Effector memory CD4-positive, alpha-beta T cell (primary cell): Measurements from ENCODE around the gene CABLES2.

Experiments used
- DNase-seq, 3 donors: peaks; one replicate each; pipeline ENCODE4 v3.0.0-alpha.2; 2020
- H3K27ac ChIP-seq: 2 replicates; pipeline ENCODE4 v1.7.0; 2013; ENCODE audit warnings: mild to moderate bottlenecking, low read length, moderate library complexity; ENCODE audit not compliant: insufficient read depth, poor library complexity, severe bottlenecking
- H3K27me3 ChIP-seq: replicated peaks from 2 replicates; pipeline ENCODE4 v1.7.0; 2013; ENCODE audit warnings: mild to moderate bottlenecking, low read length; ENCODE audit not compliant: insufficient read depth, control insufficient read depth, poor library complexity, severe bottlenecking
- H3K36me3 ChIP-seq: 2 replicates; pipeline ENCODE4 v1.7.0; 2013; ENCODE audit warnings: mild to moderate bottlenecking, low read length, moderate library complexity; ENCODE audit not compliant: control insufficient read depth, insufficient read depth
- H3K4me1 ChIP-seq: 2 replicates; pipeline ENCODE4 v1.7.0; 2013; ENCODE audit warnings: low read length, mild to moderate bottlenecking; ENCODE audit not compliant: control insufficient read depth, insufficient read depth, poor library complexity, severe bottlenecking
- H3K4me3 ChIP-seq: 2 replicates; pipeline ENCODE4 v1.7.0; 2013; ENCODE audit warnings: low read length, low read depth, mild to moderate bottlenecking; ENCODE audit not compliant: insufficient read depth, poor library complexity, severe bottlenecking
- H3K9me3 ChIP-seq: 2 replicates; pipeline ENCODE4 v1.7.0; 2013; ENCODE audit warnings: mild to moderate bottlenecking, low read length, moderate library complexity; ENCODE audit not compliant: control insufficient read depth

The CABLES2 gene

DNA sequence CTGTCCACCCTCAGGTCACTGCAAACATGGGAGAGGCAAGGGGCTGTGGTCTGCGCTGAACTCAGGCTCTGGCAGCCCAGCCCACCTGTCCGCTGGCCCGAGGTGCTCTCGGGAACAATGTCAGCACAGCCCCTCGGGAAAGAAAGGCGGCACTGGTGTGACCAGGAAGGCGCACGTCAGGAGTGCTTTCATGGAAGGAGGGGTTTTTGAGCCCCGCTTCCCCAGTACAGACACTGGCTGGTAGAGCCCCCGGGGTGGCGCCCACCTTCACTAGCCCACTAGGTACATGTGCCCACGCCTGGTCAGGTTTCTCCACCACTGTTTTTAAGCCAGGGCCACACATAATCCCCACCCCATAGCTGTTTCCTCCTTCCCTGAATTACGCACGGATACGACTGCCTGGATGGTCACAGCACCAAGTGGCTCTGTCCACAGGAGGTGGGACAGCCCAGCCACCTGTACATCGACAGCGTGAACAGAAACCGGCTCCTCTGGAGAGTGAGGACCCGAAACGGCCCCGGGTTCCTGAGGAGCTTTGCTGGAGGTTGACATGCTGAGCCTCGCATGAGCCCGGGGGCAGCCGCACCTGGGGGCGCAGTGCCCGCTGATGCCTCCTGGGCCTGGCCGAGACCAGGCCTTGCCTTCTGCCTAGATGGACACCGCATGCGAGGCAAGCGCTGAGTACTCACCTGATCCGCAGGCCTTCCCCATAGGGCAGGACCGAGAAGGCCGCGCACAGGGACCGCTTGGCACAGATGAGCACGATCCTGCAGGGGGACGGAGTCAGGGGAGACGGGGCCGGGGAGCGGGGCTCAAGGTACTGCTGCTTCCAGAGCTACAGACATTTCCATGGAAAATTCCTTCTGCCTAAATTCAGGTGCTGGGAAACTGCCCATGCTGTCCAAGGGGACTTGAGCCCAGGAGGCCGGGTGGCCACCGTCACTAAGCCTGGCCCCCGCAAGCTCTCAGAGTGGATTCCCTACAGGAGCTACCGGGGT, 12.5 kb downstream of the CABLES2 start:
- no peaks in the 10 kb centered on the region for H3K27me3 ChIP-seq
- peaks cover 24% of the 10 kb centered on the region for H3K36me3 ChIP-seq
- no peak overlapping the region for H3K27ac ChIP-seq
- H3K4me3 ChIP-seq = no peak overlapping the region
- no peaks in the 10 kb centered on the region for H3K9me3 ChIP-seq
- DNase-seq = no peak
- H3K4me1 ChIP-seq = no peaks in the 10 kb centered on the region

DNA sequence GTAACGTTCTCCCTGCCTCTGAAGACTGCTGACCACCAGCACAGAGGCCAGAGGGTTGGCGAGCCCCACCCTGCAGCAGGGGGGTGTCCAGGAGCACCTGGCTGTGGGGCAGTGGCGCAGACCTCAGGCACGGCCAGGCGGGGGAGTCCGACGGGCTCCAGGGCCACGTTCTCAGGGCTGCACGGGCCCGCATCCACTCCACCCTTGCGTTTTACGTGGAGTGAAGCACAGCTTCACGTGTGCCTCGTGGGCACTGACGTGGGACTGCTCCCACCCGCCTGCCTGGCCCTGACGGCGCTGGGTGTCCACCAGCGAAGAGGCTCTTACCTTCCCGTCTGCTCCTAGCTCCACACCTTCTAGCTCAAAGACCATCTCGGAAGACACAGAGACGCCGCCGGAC, 13.3 kb downstream of the CABLES2 start:
- H3K4me3 ChIP-seq = no peak overlapping the region
- peaks cover 29% of the 10 kb centered on the region for H3K36me3 ChIP-seq
- H3K4me1 ChIP-seq = no peaks in the 10 kb centered on the region
- no peaks in the 10 kb centered on the region for H3K27me3 ChIP-seq
- no peak for DNase-seq
- H3K27ac ChIP-seq = no peak overlapping the region
- no peaks in the 10 kb centered on the region for H3K9me3 ChIP-seq

DNA sequence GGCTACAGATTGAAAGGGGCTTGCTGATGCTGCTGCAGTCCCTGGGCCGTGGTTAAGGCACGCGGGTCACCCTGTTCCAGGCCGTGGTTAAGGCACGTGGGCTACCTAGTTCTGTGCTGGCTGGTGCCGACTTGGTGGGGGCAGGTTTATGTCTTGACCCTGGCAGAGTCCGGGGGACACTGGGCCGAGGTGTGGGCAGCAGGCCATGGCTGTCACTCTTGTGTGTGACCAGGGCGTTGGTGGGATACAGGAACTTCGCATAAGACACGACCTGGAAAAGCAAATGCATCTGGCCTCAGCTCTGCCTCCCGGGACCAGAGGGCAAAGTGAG, 13.8 kb downstream of the CABLES2 start:
- Histone ChIP-seq H3K27ac (no peak overlapping the region), H3K4me1 (no peaks in the 10 kb centered on the region), H3K4me3 (no peak overlapping the region), H3K9me3 (no peaks in the 10 kb centered on the region), H3K36me3 (peaks cover 33% of the 10 kb centered on the region), H3K27me3 (no peaks in the 10 kb centered on the region)
- DNase-seq = no peak

DNA sequence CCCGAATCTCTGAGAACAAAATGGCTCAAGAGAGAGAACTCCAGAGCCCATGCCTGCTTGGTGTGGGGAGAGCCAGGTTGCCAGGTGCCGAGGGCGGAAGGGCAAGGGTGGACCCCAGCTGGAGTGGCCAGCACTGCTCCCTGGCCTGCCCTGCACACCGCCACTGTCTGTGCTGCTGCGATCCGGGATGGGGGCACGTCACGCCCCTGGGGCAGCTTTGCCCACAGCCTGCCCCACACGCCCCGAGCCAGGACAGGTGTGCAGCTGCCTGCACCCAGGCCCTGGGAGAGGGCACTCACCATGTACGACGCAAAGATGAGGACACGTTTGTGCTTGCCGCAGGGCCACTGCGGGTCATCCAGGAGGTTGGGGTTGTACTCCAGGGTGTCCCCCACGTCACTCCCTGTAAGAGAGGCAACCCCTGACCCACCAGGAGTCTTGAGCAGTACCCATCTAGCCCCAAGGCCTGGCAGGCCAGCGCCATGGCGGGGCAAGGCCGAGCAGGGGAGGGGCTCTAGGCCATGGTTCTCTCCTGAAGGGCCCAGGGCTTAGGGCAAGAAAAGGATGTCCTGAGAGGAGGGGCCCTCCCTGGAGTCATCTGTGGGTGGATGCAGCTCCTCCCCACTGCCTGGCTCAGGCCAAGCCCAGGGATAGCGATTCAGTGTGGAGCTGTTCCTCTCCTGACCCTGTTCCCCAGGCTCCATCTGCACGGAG, 14.3 kb downstream of the CABLES2 start:
- no peak for DNase-seq
- Histone ChIP-seq H3K27ac (no peak overlapping the region), H3K4me3 (no peak overlapping the region), H3K9me3 (no peaks in the 10 kb centered on the region), H3K36me3 (peaks cover 33% of the 10 kb centered on the region), H3K27me3 (no peaks in the 10 kb centered on the region), H3K4me1 (peaks cover 5% of the 10 kb centered on the region)

DNA sequence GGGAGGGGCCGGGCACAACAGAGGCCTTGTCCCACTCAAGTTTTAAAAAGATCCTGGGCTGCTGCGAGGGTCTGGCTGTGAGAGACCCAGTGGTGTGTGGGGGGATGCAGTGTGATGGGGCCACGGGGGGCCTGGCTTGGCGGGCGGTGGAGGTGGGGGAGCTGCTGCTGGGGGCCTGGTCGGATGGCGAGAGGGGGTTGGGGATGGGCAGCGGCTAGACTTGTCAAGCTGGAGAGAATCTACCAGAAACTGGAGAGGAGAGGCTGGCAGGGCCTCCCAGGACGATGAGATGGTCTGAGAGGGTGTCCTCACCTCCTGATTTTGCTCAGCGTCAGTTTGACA, 15.0 kb downstream of the CABLES2 start:
- Histone ChIP-seq H3K4me3 (no peak overlapping the region), H3K36me3 (peaks cover 33% of the 10 kb centered on the region), H3K27me3 (no peaks in the 10 kb centered on the region), H3K27ac (no peak overlapping the region), H3K4me1 (peaks cover 10% of the 10 kb centered on the region), H3K9me3 (no peaks in the 10 kb centered on the region)
- DNase-seq = no peak

DNA sequence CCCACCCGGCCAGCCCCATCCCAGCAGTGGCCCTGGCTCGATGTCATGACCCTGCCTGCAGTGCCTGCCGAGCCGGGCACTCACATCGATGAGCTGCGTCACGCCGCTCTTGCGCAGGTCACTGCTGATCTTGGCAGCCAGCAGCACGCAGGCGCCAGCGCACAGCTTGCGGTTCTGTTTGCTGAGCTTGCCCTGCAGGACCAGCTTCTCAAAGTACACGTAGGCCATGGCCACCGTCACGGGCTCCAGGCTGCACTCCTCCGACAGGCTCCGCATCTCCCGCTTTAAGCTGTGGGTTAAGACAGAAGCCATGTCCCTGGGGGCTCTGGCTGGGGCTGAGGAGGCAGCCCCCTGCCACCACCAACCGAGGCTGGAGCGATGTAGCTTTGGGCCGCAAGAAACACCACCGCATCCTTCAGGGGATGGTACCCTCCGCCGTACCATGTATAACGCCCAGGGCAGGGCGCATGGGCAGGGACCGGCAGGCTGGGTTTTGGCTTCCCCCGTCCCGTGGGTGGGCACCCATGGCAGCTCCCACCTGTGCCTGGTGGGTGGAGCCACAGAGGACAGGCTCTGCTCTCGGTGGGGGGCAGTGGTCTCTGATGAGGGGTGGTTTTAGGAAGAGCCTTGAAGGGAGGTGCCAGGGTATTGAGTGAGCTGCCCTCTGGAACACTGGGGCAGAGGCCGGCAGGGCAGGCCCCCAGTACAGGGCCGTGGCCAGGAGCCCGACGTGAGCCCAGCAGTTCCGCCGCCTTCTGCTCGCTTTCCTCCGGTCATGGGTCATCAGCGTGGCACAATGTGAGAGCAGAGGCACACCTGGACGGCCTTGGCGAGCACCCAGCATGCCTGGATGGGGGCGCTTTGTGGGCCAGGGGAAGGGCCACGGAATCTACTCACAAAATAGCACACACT, 15.7 kb downstream of the CABLES2 start:
- H3K9me3 ChIP-seq = no peaks in the 10 kb centered on the region
- H3K4me1 ChIP-seq = peaks cover 11% of the 10 kb centered on the region
- H3K4me3 ChIP-seq = no peak overlapping the region
- DNase-seq = no peak
- H3K27ac ChIP-seq = no peak overlapping the region
- H3K36me3 ChIP-seq = peaks cover 33% of the 10 kb centered on the region
- no peaks in the 10 kb centered on the region for H3K27me3 ChIP-seq

DNA sequence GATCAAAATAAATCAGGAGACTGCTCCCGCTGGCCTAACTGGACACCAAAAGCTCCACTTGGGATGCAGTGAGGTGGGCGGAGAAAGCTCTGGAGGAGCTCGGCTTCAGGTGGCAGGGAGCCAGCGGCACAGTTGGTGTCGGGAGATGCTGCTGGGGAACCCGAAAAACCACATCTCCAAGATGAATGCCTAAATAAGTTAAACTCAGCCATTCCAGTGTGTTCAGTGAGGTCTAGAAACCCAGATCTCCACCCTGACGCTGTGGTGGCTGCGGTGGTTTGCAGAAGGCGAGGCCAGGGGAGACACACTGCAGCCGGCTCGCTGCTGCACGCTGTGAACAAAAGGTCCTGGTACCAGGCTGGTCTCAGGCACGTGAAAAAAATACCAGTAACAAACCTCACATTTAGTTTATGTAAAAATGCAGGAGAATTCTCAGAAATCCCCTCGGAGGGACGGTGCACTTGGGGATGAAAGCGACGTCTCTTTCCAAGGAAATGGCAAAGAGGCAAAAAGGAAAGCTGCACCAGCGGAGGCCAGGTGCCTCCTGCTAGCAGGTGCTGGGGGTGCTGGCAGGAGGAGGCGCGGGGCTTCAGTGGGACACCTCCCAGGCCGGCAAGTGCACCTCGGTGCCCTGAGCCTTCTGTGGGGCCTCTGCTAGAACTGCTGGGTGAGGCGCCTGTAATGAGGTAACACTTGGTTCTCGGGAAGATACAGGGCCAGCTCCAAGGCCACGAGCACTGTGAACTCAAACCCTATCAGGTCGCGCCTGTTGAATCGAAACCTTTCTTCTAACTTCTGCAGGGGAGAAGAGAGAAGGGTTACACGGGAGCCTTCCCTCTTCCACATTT, 16.5 kb downstream of the CABLES2 start:
- Histone ChIP-seq H3K4me3 (no peak overlapping the region), H3K9me3 (no peaks in the 10 kb centered on the region), H3K36me3 (peaks cover 33% of the 10 kb centered on the region), H3K27me3 (no peaks in the 10 kb centered on the region), H3K27ac (no peak overlapping the region), H3K4me1 (peaks cover 19% of the 10 kb centered on the region)
- no peak for DNase-seq

DNA sequence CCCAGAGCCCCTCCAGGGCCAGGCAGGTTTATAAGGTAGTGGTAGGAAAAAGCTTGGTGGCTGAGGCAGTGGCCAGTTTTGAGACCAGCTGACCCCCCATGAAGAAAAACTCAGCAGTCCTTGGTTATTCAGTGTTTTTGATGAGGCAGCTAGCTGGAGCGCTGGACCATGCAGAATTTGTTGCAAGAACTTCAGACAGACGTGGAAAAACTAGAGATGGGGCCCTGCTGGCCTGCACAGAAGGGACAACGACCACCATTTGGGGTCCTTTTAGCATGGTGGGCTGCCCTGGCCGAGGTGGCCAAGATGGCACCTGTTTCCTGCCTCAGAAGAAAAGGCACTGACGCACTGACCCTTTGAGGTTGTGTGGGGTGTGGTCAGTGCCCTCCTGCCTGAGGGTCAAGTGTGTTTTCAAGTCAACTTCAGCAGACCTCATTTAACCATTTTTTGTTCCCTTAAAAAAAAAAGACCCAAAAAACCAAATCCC, 17.4 kb downstream of the CABLES2 start:
- Histone ChIP-seq H3K27ac (no peak overlapping the region), H3K27me3 (no peaks in the 10 kb centered on the region), H3K36me3 (peaks cover 33% of the 10 kb centered on the region), H3K4me3 (no peak overlapping the region), H3K4me1 (peaks cover 19% of the 10 kb centered on the region), H3K9me3 (no peaks in the 10 kb centered on the region)
- DNase-seq = no peak
